ENCODE data around the gene SPCS3.
"Not testable (repeated sequence)": the region's sequence is repeated elsewhere in the genome, so short reads cannot be mapped to it uniquely, and the experiment has no call there.

The SPCS3 gene

DNA sequence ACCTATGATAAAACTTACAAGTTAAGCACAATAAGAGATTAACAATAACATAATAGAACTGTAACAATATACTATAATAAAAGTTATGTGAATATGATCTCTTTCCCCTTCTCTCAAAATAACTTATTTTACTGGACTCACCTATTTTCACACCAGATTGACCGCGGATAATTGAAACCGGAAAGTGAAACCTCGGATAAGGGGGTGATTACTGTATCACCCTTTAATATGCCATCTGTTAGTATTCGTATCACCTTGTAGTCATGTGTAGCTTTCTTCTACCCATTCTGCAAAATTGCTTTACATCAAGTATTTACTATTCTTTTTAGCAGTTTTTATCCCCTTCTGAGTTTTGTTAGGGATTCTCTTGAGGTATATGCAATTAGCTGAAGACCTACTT lies 1.8 kb downstream of the SPCS3 start:
- Histone ChIP-seq H3K27me3 (ENCODE audit: insufficient read depth, low read length, poor library complexity) (no peaks in the 10 kb centered on the region), H3K79me2 (ENCODE audit: insufficient read depth, low read length) (peaks cover 68% of the 10 kb centered on the region), H2AFZ (ENCODE audit: low read depth, low read length) (no peak overlapping the region), H3K9ac (ENCODE audit: low read depth, low read length) (peak overlapping the region; percentile 100), H3K36me3 (ENCODE audit: insufficient read depth, low read length) (peaks cover 15% of the 10 kb centered on the region), H3K9me3 (ENCODE audit: insufficient read depth, low read length, severe bottlenecking) (no peaks in the 10 kb centered on the region), H3K27ac (ENCODE audit: low read length) (peak overlapping the region; percentile 100), H3K4me3 (ENCODE audit: low read depth in 1 of 2, low read length in 2 of 2) (peak overlapping the region; percentile 58 to 99), H4K20me1 (ENCODE audit: insufficient read depth, low read length) (peaks cover 42% of the 10 kb centered on the region; the same call in 1 of the 2 replicates), H3K4me1 (ENCODE audit: insufficient read depth, low read length) (peaks cover 40% of the 10 kb centered on the region), H3K4me2 (ENCODE audit: insufficient read depth, low read length) (peak overlapping the region; percentile 69)
- TF ChIP-seq, protein P1, sequence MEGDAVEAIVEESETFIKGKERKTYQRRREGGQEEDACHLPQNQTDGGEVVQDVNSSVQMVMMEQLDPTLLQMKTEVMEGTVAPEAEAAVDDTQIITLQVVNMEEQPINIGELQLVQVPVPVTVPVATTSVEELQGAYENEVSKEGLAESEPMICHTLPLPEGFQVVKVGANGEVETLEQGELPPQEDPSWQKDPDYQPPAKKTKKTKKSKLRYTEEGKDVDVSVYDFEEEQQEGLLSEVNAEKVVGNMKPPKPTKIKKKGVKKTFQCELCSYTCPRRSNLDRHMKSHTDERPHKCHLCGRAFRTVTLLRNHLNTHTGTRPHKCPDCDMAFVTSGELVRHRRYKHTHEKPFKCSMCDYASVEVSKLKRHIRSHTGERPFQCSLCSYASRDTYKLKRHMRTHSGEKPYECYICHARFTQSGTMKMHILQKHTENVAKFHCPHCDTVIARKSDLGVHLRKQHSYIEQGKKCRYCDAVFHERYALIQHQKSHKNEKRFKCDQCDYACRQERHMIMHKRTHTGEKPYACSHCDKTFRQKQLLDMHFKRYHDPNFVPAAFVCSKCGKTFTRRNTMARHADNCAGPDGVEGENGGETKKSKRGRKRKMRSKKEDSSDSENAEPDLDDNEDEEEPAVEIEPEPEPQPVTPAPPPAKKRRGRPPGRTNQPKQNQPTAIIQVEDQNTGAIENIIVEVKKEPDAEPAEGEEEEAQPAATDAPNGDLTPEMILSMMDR (IDR thresholded peaks at IDR 0.05; ENCODE audit: borderline replicate concordance, extremely low read depth, low read length, poor library complexity, severe bottlenecking): no peak
- TF ChIP-seq EZH2 (IDR thresholded peaks at IDR 0.05; ENCODE audit: borderline replicate concordance, low read depth, low read length, severe bottlenecking): no peak
- DNase-seq: no peak
- ATAC-seq (ENCODE audit: insufficient read depth, low read depth): no peak

- no peak for TF ChIP-seq EZH2 (IDR thresholded peaks at IDR 0.05; ENCODE audit: borderline replicate concordance, low read depth, low read length, severe bottlenecking)
- TF ChIP-seq, protein P1 (IDR thresholded peaks at IDR 0.05; ENCODE audit: borderline replicate concordance, extremely low read depth, low read length, poor library complexity, severe bottlenecking): no peak
- Histone ChIP-seq H3K4me1 (ENCODE audit: insufficient read depth, low read length) (peaks cover 40% of the 10 kb centered on the region), H3K4me2 (ENCODE audit: insufficient read depth, low read length) (peak overlapping the region; percentile 69; the same call in 1 of the 2 replicates), H3K9ac (ENCODE audit: low read depth, low read length) (no peak overlapping the region), H3K79me2 (ENCODE audit: insufficient read depth, low read length) (peaks cover 88% of the 10 kb centered on the region), H3K36me3 (ENCODE audit: insufficient read depth, low read length) (peaks cover 35% of the 10 kb centered on the region), H4K20me1 (ENCODE audit: insufficient read depth, low read length) (peaks cover 52% of the 10 kb centered on the region; the same call in 1 of the 2 replicates), H3K27ac (ENCODE audit: low read length) (no peak overlapping the region), H3K4me3 (ENCODE audit: low read depth in 1 of 2, low read length in 2 of 2) (peak overlapping the region in 1 of 2 experiments; percentile 9; a peak in 1 of 4 replicates), H3K9me3 (ENCODE audit: insufficient read depth, low read length, severe bottlenecking) (no peaks in the 10 kb centered on the region), H3K27me3 (ENCODE audit: insufficient read depth, low read length, poor library complexity) (no peaks in the 10 kb centered on the region), H2AFZ (ENCODE audit: low read depth, low read length) (no peak overlapping the region)
- DNase-seq (no peak), ATAC-seq (ENCODE audit: insufficient read depth, low read depth) (no peak)
These were observed 3.9 kb downstream of the SPCS3 start for GRCh38 chr4:176323511-176324160.

DNA sequence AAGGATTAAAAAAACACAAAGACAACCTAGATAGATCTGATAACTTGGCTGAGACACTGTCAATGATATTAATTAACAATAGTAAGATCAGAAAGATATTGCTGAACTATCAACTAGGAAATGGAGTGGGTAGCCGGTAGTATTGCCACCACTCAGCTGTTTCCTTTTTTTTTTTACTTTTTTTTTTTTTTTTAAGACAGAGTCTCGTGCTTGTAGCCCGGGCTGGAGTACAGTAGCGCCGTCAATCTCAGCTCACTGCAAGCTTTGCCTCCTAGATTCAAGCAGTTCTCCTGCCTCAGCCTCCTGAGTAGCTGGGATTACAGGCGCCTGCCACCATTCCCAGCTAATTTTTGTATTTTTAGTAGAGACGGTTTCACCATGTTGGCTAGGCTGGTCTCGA lies 5.1 kb downstream of the SPCS3 start:
- peak overlapping the region; percentile 69; the same call in 1 of the 2 replicates for H3K4me2 ChIP-seq (ENCODE audit: insufficient read depth, low read length)
- H3K4me1 ChIP-seq (ENCODE audit: insufficient read depth, low read length): peaks cover 34% of the 10 kb centered on the region
- H3K9ac ChIP-seq (ENCODE audit: low read depth, low read length); H3K4me3 ChIP-seq (ENCODE audit: low read depth in 1 of 2, low read length in 2 of 2); ATAC-seq (ENCODE audit: insufficient read depth, low read depth); DNase-seq; H3K27me3 ChIP-seq (ENCODE audit: insufficient read depth, low read length, poor library complexity); H3K9me3 ChIP-seq (ENCODE audit: insufficient read depth, low read length, severe bottlenecking); H2AFZ ChIP-seq (ENCODE audit: low read depth, low read length); H3K27ac ChIP-seq (ENCODE audit: low read length): not testable (repeated sequence)
- peaks cover 47% of the 10 kb centered on the region for H3K36me3 ChIP-seq (ENCODE audit: insufficient read depth, low read length)
- peaks cover 52% of the 10 kb centered on the region; the same call in 1 of the 2 replicates for H4K20me1 ChIP-seq (ENCODE audit: insufficient read depth, low read length)
- peaks cover 99% of the 10 kb centered on the region for H3K79me2 ChIP-seq (ENCODE audit: insufficient read depth, low read length)

GRCh38 chr4:176333076-176333475 lies 13.3 kb downstream of the SPCS3 start:
- Histone ChIP-seq H3K79me2 (ENCODE audit: insufficient read depth, low read length) (peaks cover 31% of the 10 kb centered on the region), H3K27me3 (ENCODE audit: insufficient read depth, low read length, poor library complexity) (no peaks in the 10 kb centered on the region), H3K4me1 (ENCODE audit: insufficient read depth, low read length) (no peaks in the 10 kb centered on the region), H3K36me3 (ENCODE audit: insufficient read depth, low read length) (peaks cover 41% of the 10 kb centered on the region), H3K27ac (ENCODE audit: low read length) (no peak overlapping the region), H2AFZ (ENCODE audit: low read depth, low read length) (no peak overlapping the region), H4K20me1 (ENCODE audit: insufficient read depth, low read length) (peaks cover 10% of the 10 kb centered on the region; the same call in 1 of the 2 replicates), H3K4me2 (ENCODE audit: insufficient read depth, low read length) (no peak overlapping the region), H3K4me3 (ENCODE audit: low read depth in 1 of 2, low read length in 2 of 2) (no peak overlapping the region), H3K9ac (ENCODE audit: low read depth, low read length) (no peak overlapping the region), H3K9me3 (ENCODE audit: insufficient read depth, low read length, severe bottlenecking) (no peaks in the 10 kb centered on the region)
- TF ChIP-seq EZH2 (IDR thresholded peaks at IDR 0.05; ENCODE audit: borderline replicate concordance, low read depth, low read length, severe bottlenecking): no peak
- TF ChIP-seq, protein P1 (IDR thresholded peaks at IDR 0.05; ENCODE audit: borderline replicate concordance, extremely low read depth, low read length, poor library complexity, severe bottlenecking): no peak
- peak; percentile 82 for ATAC-seq (ENCODE audit: insufficient read depth, low read depth)
- peak; percentile 28 for DNase-seq

All from DND-41 (cell line).